Smooth muscle cell (in vitro differentiated cells): ENCODE results near the gene RAD9B. TPM values are rescaled to one million over a fixed set of nuclear protein-coding genes. Genes with fewer than 3 reads are reported as not detected.
A peak's percentile ranks its signal among the peaks of the same experiment; 100 is the strongest.
"Not testable (repeated sequence)": the region's sequence is repeated elsewhere in the genome, so short reads cannot be mapped to it uniquely, and the experiment has no call there.

Source experiments
- DNase-seq: peaks from one replicate; lab custom pipeline; 2025; ENCODE audit not compliant: unreplicated experiment; lab: John Stamatoyannopoulos, UW
- H2AFZ ChIP-seq: fragments of 200-600 bp; sonication (generic); 2 replicates; pipeline ENCODE4 v1.6.0; 2016; ENCODE audit warnings: antibody characterized with exemption, low read depth, mild to moderate bottlenecking
- H3F3A ChIP-seq: fragments of 200-600 bp; sonication (generic); 2 replicates; pipeline ENCODE4 v1.6.0; 2017; ENCODE audit warnings: antibody characterized with exemption, low read depth
- H3K27ac ChIP-seq: fragments of 200-600 bp; sonication (generic); 2 replicates; pipeline ENCODE4 v1.5.1; 2016; ENCODE audit warnings: low read depth, mild to moderate bottlenecking
- H3K27me3 ChIP-seq: fragments of 200-600 bp; sonication (generic); 2 replicates; pipeline ENCODE4 v1.6.1; 2016; ENCODE audit warnings: low read depth, mild to moderate bottlenecking
- H3K36me3 ChIP-seq: fragments of 200-600 bp; sonication (generic); 2 replicates; pipeline ENCODE4 v1.5.1; 2016; ENCODE audit warnings: low read depth
- H3K4me1 ChIP-seq: fragments of 200-600 bp; sonication (generic); 2 replicates; pipeline ENCODE4 v1.5.1; 2016; ENCODE audit warnings: low read depth
- H3K4me2 ChIP-seq: fragments of 200-600 bp; sonication (generic); 2 replicates; pipeline ENCODE4 v1.6.0; 2016; ENCODE audit warnings: mild to moderate bottlenecking
- H3K4me3 ChIP-seq: fragments of 200-600 bp; sonication (generic); 2 replicates; pipeline ENCODE4 v1.5.1; 2016; ENCODE audit warnings: mild to moderate bottlenecking
- H3K79me2 ChIP-seq: fragments of 200-600 bp; sonication (generic); 2 replicates; pipeline ENCODE4 v1.6.0; 2016; ENCODE audit warnings: low read depth, mild to moderate bottlenecking
- H3K9ac ChIP-seq: fragments of 200-600 bp; sonication (generic); 2 replicates; pipeline ENCODE4 v1.6.0; 2016; ENCODE audit warnings: low read depth
- H3K9me3 ChIP-seq: fragments of 200-600 bp; sonication (generic); replicated peaks from 2 replicates; pipeline ENCODE4 v1.5.1; 2016; ENCODE audit warnings: low read depth
- H4K20me1 ChIP-seq: fragments of 200-600 bp; sonication (generic); 2 replicates; pipeline ENCODE4 v1.6.0; 2016; ENCODE audit warnings: low read depth
- CTCF ChIP-seq: fragments of 200-600 bp; sonication (generic); IDR thresholded peaks from 2 replicates; pipeline ENCODE4 v1.5.1; 2017; ENCODE audit warnings: borderline replicate concordance, mild to moderate bottlenecking, antibody characterized with exemption; ENCODE audit not compliant: insufficient read depth, poor library complexity, severe bottlenecking
- WGBS: methylation state at CpG from one replicate; pipeline ENCODE4 v1.1.7; 2016; ENCODE audit warnings: low lambda C conversion rate; 5-methylcytosine and 5-hydroxymethylcytosine counted together
- polyA plus RNA-seq: library from polyadenylated mRNA; unstranded; fragments of >200 nt; fragmentation: Nextera tagmentation; extraction: Ambion mirVana; gene quantifications from 2 replicates; pipeline ENCODE4 v1.2.1, GENCODE V29; 2016
- total RNA-seq: library from RNA; depleted of rRNA; stranded (reverse); fragments of >200 nt; gene quantifications from 2 replicates; pipeline ENCODE4 v1.2.3, GENCODE V29; 2014

Gene RAD9B
- total and polyA plus RNA-seq, 2 experiments from 2014 or later, result 0.64 TPM; not detected in 1

- no peaks in the 10 kb centered on the region for H4K20me1 ChIP-seq
- no peak overlapping the region for H3K27ac ChIP-seq
- no peaks in the 10 kb centered on the region for H3K36me3 ChIP-seq
- 93% methylated on average over 2 of the region's 2 CpGs for WGBS
- no peaks in the 10 kb centered on the region for H3K27me3 ChIP-seq
- no peak overlapping the region for H3K9ac ChIP-seq
- no peak overlapping the region for H2AFZ ChIP-seq
- TF ChIP-seq CTCF, result no peak
- DNase-seq, result no peak
- H3K9me3 ChIP-seq, result no peaks in the 10 kb centered on the region
- no peaks in the 10 kb centered on the region for H3F3A ChIP-seq
- peaks cover 12% of the 10 kb centered on the region for H3K79me2 ChIP-seq
- H3K4me1 ChIP-seq, result peaks cover 7% of the 10 kb centered on the region
- H3K4me2 ChIP-seq, result no peak overlapping the region
- H3K4me3 ChIP-seq, result no peak overlapping the region
These were observed 37.1 kb upstream of the RAD9B start for GRCh38 chr12:110465024-110465423.

GRCh38 chr12:110465765-110466164, 36.4 kb upstream of the RAD9B start:
- H2AFZ ChIP-seq, H3K4me1 ChIP-seq, DNase-seq, H3K27me3 ChIP-seq, H3K4me3 ChIP-seq, H3F3A ChIP-seq, H3K4me2 ChIP-seq, H3K9ac ChIP-seq, H3K36me3 ChIP-seq, H3K9me3 ChIP-seq, H3K27ac ChIP-seq, H4K20me1 ChIP-seq: not testable (repeated sequence)
- 96% methylated on average over 11 of the region's 11 CpGs for WGBS
- H3K79me2 ChIP-seq, result peaks cover 12% of the 10 kb centered on the region

- Histone ChIP-seq H3K4me2 (peak overlapping the region; percentile 95), H3K36me3 (no peaks in the 10 kb centered on the region), H3K27ac (no peak overlapping the region), H3K9ac (peak overlapping the region; percentile 85), H3K9me3 (no peaks in the 10 kb centered on the region), H2AFZ (no peak overlapping the region), H3K27me3 (no peaks in the 10 kb centered on the region), H3K4me1 (peaks cover 7% of the 10 kb centered on the region), H3K4me3 (peak overlapping the region; percentile 72), H4K20me1 (no peaks in the 10 kb centered on the region), H3F3A (no peaks in the 10 kb centered on the region), H3K79me2 (peaks cover 12% of the 10 kb centered on the region)
- no peak for DNase-seq
- TF ChIP-seq CTCF, result no peak
- 85% methylated on average over 5 of the region's 5 CpGs for WGBS
These were observed 35.3 kb upstream of the RAD9B start for GRCh38 chr12:110466791-110467190.

GRCh38 chr12:110467847-110468213, 34.3 kb upstream of the RAD9B start:
- Histone ChIP-seq H3K27ac (peak overlapping the region; percentile 52), H3K9ac (peak overlapping the region; percentile 85), H3F3A (no peaks in the 10 kb centered on the region), H3K4me1 (peaks cover 7% of the 10 kb centered on the region), H3K9me3 (no peaks in the 10 kb centered on the region), H3K79me2 (peaks cover 12% of the 10 kb centered on the region), H3K4me3 (peak overlapping the region; percentile 72), H3K27me3 (no peaks in the 10 kb centered on the region), H4K20me1 (no peaks in the 10 kb centered on the region), H2AFZ (peak overlapping the region; percentile 73), H3K36me3 (no peaks in the 10 kb centered on the region), H3K4me2 (peak overlapping the region; percentile 95)
- TF ChIP-seq CTCF, result no peak
- under 1% methylated on average over 15 of the region's 15 CpGs for WGBS
- DNase-seq, result no peak
